Suprapubic skin (tissue), 4 donors: ENCODE data around the gene FAM72A.

Source experiments
- CTCF ChIP-seq, 2 donors: fragments of 200-600 bp in 1 of 2; fragments of 450-650 bp in 1 of 2; sonication (generic) in 1 of 2; IDR thresholded peaks; one replicate each; pipeline ENCODE4 v1.5.1; 2016 to 2019; ENCODE audit warnings: antibody characterized with exemption in 2 of 2, mild to moderate bottlenecking in 1 of 2, moderate library complexity in 1 of 2
- POLR2A ChIP-seq, 2 donors: fragments of 450-650 bp; IDR thresholded peaks; one replicate each; pipeline ENCODE4 v1.6.1; 2017; ENCODE audit warnings: antibody characterized with exemption in 2 of 2, mild to moderate bottlenecking in 2 of 2, moderate library complexity in 2 of 2
- POLR2AphosphoS5 ChIP-seq, 3 donors: sonication (generic); formaldehyde crosslinking; IDR thresholded peaks; one replicate each; pipeline ENCODE4 v1.6.1; 2017; ENCODE audit warnings: antibody characterized with exemption in 3 of 3

- TF ChIP-seq CTCF (IDR thresholded peaks at IDR 0.05) = no peak
- TF ChIP-seq POLR2AphosphoS5 (IDR thresholded peaks at IDR 0.05) = no peak
- no peak for TF ChIP-seq POLR2A (IDR thresholded peaks at IDR 0.05)
Measured at GRCh38 chr1:206144605-206145004, 58.0 kb downstream of the FAM72A start.
